NAMALWA (cell line): Measurements from ENCODE around the gene SLC6A19.

Experiments used
- DNase-seq: peaks from one replicate; pipeline ENCODE4 v3.0.0-alpha.2; 2015; ENCODE audit warnings: low spot score

The SLC6A19 gene

GRCh38 chr5:1245905-1246576, 44.6 kb downstream of the SLC6A19 start:
- no peak for DNase-seq

- DNase-seq, result no peak
These were observed 45.5 kb downstream of the SLC6A19 start for GRCh38 chr5:1246711-1247431.

- no peak for DNase-seq
These were observed 46.4 kb downstream of the SLC6A19 start for GRCh38 chr5:1247811-1248210.

GRCh38 chr5:1249366-1250280, 48.2 kb downstream of the SLC6A19 start:
- DNase-seq, result no peak

GRCh38 chr5:1251678-1252580, 50.5 kb downstream of the SLC6A19 start:
- DNase-seq, result no peak

- DNase-seq, result no peak
These were observed 51.3 kb downstream of the SLC6A19 start for GRCh38 chr5:1252681-1253080.

GRCh38 chr5:1253456-1254105, 52.2 kb downstream of the SLC6A19 start:
- DNase-seq, result no peak

GRCh38 chr5:1254196-1254595, 52.8 kb downstream of the SLC6A19 start:
- DNase-seq, result no peak

GRCh38 chr5:1255081-1255561, 53.7 kb downstream of the SLC6A19 start:
- no peak for DNase-seq

GRCh38 chr5:1256776-1257175, 55.4 kb downstream of the SLC6A19 start:
- no peak for DNase-seq

GRCh38 chr5:1257363-1257762, 56.0 kb downstream of the SLC6A19 start:
- no peak for DNase-seq

- DNase-seq, result no peak
These were observed 56.4 kb downstream of the SLC6A19 start for GRCh38 chr5:1257841-1258240.

- no peak for DNase-seq
These were observed 58.5 kb downstream of the SLC6A19 start for GRCh38 chr5:1259806-1260480.

GRCh38 chr5:1261643-1262042, 60.2 kb downstream of the SLC6A19 start:
- no peak for DNase-seq

- DNase-seq, result no peak
These were observed 61.0 kb downstream of the SLC6A19 start for GRCh38 chr5:1262381-1262780.

GRCh38 chr5:1264211-1264610, 62.8 kb downstream of the SLC6A19 start:
- no peak for DNase-seq

GRCh38 chr5:1265026-1265425, 63.6 kb downstream of the SLC6A19 start:
- no peak for DNase-seq

- DNase-seq, result no peak
These were observed 64.4 kb downstream of the SLC6A19 start for GRCh38 chr5:1265461-1266455.

- DNase-seq, result no peak
These were observed 65.4 kb downstream of the SLC6A19 start for GRCh38 chr5:1266791-1267190.
